CD8-positive, alpha-beta memory T cell (primary cell): Measurements from ENCODE around the gene UBL5. TPM values are rescaled to one million over a fixed set of nuclear protein-coding genes. Genes with fewer than 3 reads are reported as not detected.

Experiments used
- polyA plus RNA-seq: library from polyadenylated mRNA; unstranded; fragments of 300-500 nt; fragmentation: Illumina TruSeq; gene quantifications from one replicate; pipeline ENCODE4 v1.2.3, GENCODE V29; 2021
- total RNA-seq, 2 experiments: library from RNA; stranded (reverse); gene quantifications; one replicate each; pipeline ENCODE4 v1.2.3, GENCODE V29; 2021

UBL5 gene
- total and polyA plus RNA-seq, 3 experiments from 2014 or later: 326 to 789 (median 340) TPM

Other genes with a start within 250 kb of the UBL5 start
- gene ZNF121, start 243.4 kb upstream of the UBL5 start, total RNA-seq: 10 to 100 TPM; 87.1 to 90.2 TPM
- 4.1 TPM for gene ZNF121, start 243.4 kb upstream of the UBL5 start, polyA plus RNA-seq
- 10 to 100 TPM; 35.9 to 43.5 TPM for gene ZNF561, start 206.7 kb upstream of the UBL5 start, total RNA-seq
- gene ZNF561, start 206.7 kb upstream of the UBL5 start, polyA plus RNA-seq: 13.0 TPM
- 10 to 100 TPM; 42.2 to 45.7 TPM for gene ZNF562, start 152.8 kb upstream of the UBL5 start, total RNA-seq
- gene ZNF562, start 152.8 kb upstream of the UBL5 start, polyA plus RNA-seq: 3.5 TPM
- 1 to 10 TPM; 5.1 to 5.9 TPM for gene ZNF846, start 59.2 kb upstream of the UBL5 start, total RNA-seq
- gene ZNF846, start 59.2 kb upstream of the UBL5 start, polyA plus RNA-seq: 7.5 TPM
- 10 to 100 TPM; 24.6 to 25.3 TPM for gene FBXL12, start 8.8 kb upstream of the UBL5 start, total RNA-seq
- gene FBXL12, start 8.8 kb upstream of the UBL5 start, polyA plus RNA-seq: 17.2 TPM
- gene PIN1, start 7.4 kb downstream of the UBL5 start, total RNA-seq: 100 to 1,000 TPM; 103 to 110 TPM
- gene PIN1, start 7.4 kb downstream of the UBL5 start, polyA plus RNA-seq: 112 TPM
- under 1 TPM; 0.40 to 0.90 TPM for gene OLFM2, start 108.6 kb downstream of the UBL5 start, total RNA-seq
- gene OLFM2, start 108.6 kb downstream of the UBL5 start, polyA plus RNA-seq: 4.6 TPM
- gene COL5A3, start 182.6 kb downstream of the UBL5 start, total RNA-seq: under 1 TPM; 0.50 to 0.91 TPM
- gene COL5A3, start 182.6 kb downstream of the UBL5 start, polyA plus RNA-seq: 0.23 TPM
- gene RDH8, start 185.6 kb downstream of the UBL5 start, total RNA-seq: not detected
- gene RDH8, start 185.6 kb downstream of the UBL5 start, polyA plus RNA-seq: not detected